A549 treated with GW870086 at 1 μM for 4 hours (cell line): ENCODE measurements around the gene SMNDC1. TPM values are rescaled to one million over a fixed set of nuclear protein-coding genes. Genes with fewer than 3 reads are reported as not detected.

Experiments used
- total RNA-seq: library from RNA; stranded (reverse); fragments of 200-300 nt; extraction: Qiagen RNA extraction; gene quantifications from 5 replicates; pipeline ENCODE4 v1.2.3, GENCODE V29; 2022; ENCODE audit warnings: low read depth

Gene SMNDC1
- total RNA-seq: 44.4 to 50.5 TPM (median 47.4 TPM) in 5 replicates

DNA sequence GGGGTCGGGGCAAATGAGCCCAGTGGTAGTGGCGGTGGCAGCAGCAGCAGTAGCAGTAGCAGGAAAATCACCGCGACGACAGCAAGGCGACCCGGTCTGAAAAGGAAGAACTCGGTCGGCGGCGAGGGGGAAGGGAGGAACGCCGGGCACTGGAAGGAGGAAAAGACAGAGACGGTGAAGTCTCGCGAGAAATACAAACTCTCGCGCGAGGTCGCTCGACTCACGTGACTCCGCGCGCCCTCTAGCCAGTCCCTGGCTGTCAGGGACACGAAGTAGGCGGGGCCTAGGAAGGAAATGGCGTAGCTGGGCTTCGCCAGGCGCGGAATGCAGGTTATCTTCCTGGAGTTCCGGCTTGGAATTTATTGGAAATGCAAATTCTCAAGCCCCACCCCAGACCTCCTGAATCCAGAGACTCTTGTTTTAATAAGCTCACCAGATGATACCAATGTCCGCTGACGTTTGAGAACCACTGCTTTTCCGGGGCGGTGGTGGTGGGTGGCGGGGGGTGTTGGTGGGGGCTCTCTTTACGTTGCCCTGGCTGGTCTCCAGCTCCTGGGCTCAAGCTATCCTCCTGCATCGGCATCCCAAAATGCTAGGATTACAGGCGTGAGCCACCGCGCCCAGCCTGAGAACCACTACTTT lies at the start of gene SMNDC1:
TSS of gene SMNDC1 (minus strand) at position 141 of the 642 bp plus-strand sequence. CDS start 1,333 bp downstream, outside the sequence.

Other genes with a start within 250 kb of the SMNDC1 start
- gene MXI1, start 97.3 kb downstream of the SMNDC1 start, total RNA-seq: 5.8 to 6.9 TPM (median 6.5 TPM) in 5 replicates
- 111 to 161 TPM (median 136 TPM) in 5 replicates for gene DUSP5, start 193.0 kb upstream of the SMNDC1 start, total RNA-seq